SK-N-SH treated with all-trans-retinoic acid at 6 μM for 48 hours (cell line): ENCODE results near the gene PPP1R14B.

Source experiments
- ESRRG ChIP-seq: fragments of 250-450 bp; sonication (Bioruptor Pico); IDR thresholded peaks from 2 replicates; pipeline ENCODE4 v1.6.1; 2021; ENCODE audit warnings: mild to moderate bottlenecking
- ISL1 ChIP-seq: fragments of 250-450 bp; sonication (Bioruptor Pico); IDR thresholded peaks from 2 replicates; pipeline ENCODE4 v2.1.2; 2022; ENCODE audit warnings: mild to moderate bottlenecking, moderate library complexity
- PATZ1 ChIP-seq: fragments of 250-450 bp; sonication (Bioruptor Pico); IDR thresholded peaks from 2 replicates; pipeline ENCODE4 v1.8.0; 2020; ENCODE audit warnings: mild to moderate bottlenecking, moderate library complexity, borderline replicate concordance
- PPARA ChIP-seq: fragments of 250-450 bp; sonication (Bioruptor Pico); IDR thresholded peaks from 2 replicates; pipeline ENCODE4 v1.5.0; 2020; ENCODE audit warnings: mild to moderate bottlenecking, borderline replicate concordance
- RARB ChIP-seq: fragments of 250-450 bp; sonication (Bioruptor Pico); IDR thresholded peaks from 2 replicates; pipeline ENCODE4 v1.8.0; 2021; ENCODE audit warnings: mild to moderate bottlenecking, moderate library complexity
- TOX ChIP-seq: fragments of 250-450 bp; sonication (Bioruptor Pico); IDR thresholded peaks from 2 replicates; pipeline ENCODE4 v1.8.0; 2021; ENCODE audit warnings: mild to moderate bottlenecking, moderate library complexity, borderline replicate concordance
- ZFP30 ChIP-seq: fragments of 450-650 bp; formaldehyde crosslinking; IDR thresholded peaks from 2 replicates; pipeline ENCODE4 v1.5.0; 2022; ENCODE audit warnings: mild to moderate bottlenecking, moderate library complexity
- ZNF565 ChIP-seq: fragments of 450-650 bp; formaldehyde crosslinking; conservative IDR thresholded peaks from 2 replicates; pipeline ENCODE4 v1.5.0; 2020; ENCODE audit warnings: low read depth, mild to moderate bottlenecking, moderate library complexity
- ZNF8 ChIP-seq: fragments of 450-650 bp; formaldehyde crosslinking; IDR thresholded peaks from 2 replicates; pipeline ENCODE4 v1.5.0; 2020; ENCODE audit warnings: mild to moderate bottlenecking, moderate library complexity

- TF ChIP-seq ISL1 (no peak), TOX (CRISPR knock-in tag) (no peak), ZFP30 (CRISPR knock-in tag) (no peak), ZNF8 (no peak), PATZ1 (CRISPR knock-in tag) (no peak), PPARA (no peak), ESRRG (CRISPR knock-in tag) (no peak), RARB (CRISPR knock-in tag) (no peak), ZNF565 (CRISPR knock-in tag) (no peak)
These were observed 17.7 kb upstream of the PPP1R14B start for GRCh38 chr11:64264371-64264852.
